Stimulated activated CD8-positive, alpha-beta memory T cell treated with anti-CD3 and anti-CD28 coated beads, Interleukin-7, amount 100 ng/mL, for 4 hours (primary cell): Measurements from ENCODE around the gene ASCL3.
"Not testable (repeated sequence)": the region's sequence is repeated elsewhere in the genome, so short reads cannot be mapped to it uniquely, and the experiment has no call there.

ENCODE experiments used
- DNase-seq, 2 donors: peaks; one replicate each; pipeline ENCODE4 v3.0.0-alpha.2; 2020; ENCODE audit warnings: low read depth in 2 of 2

The ASCL3 gene

GRCh38 chr11:8910649-8911026 is 32.2 kb downstream of the ASCL3 start:
- no peak for DNase-seq

- no peak for DNase-seq
These were observed 34.7 kb downstream of the ASCL3 start for GRCh38 chr11:8908099-8908498.

- no peak for DNase-seq
These were observed 35.7 kb downstream of the ASCL3 start for GRCh38 chr11:8907116-8907515.

GRCh38 chr11:8905528-8906165 is 37.2 kb downstream of the ASCL3 start:
- DNase-seq: no peak

- DNase-seq: no peak
These were observed 43.6 kb downstream of the ASCL3 start for GRCh38 chr11:8899119-8899753.

- DNase-seq: not testable (repeated sequence)
These were observed 51.6 kb downstream of the ASCL3 start for GRCh38 chr11:8891185-8891584.
